GM12892 (cell line): Measurements from ENCODE around the gene PCNX2.

Source experiments
- DNase-seq: peaks from one replicate; pipeline ENCODE4 v3.0.0; 2011; ENCODE audit not compliant: insufficient read length
- FAIRE-seq: peaks from 2 replicates; lab custom pipeline; 2011; peaks lifted over from hg19 to GRCh38; lab: Jason Lieb, UNC
- POLR2A ChIP-seq: IDR thresholded peaks from 2 replicates; pipeline ENCODE4 v1.6.1; 2011; ENCODE audit warnings: low read depth, low read length, control low read depth
- POLR2AphosphoS5 ChIP-seq: IDR thresholded peaks from 2 replicates; pipeline ENCODE4 v1.6.1; 2011; ENCODE audit warnings: low read depth, low read length, control low read depth
- TAF1 ChIP-seq: IDR thresholded peaks from 2 replicates; pipeline ENCODE4 v1.6.1; 2011; ENCODE audit warnings: low read depth, mild to moderate bottlenecking, control low read depth, low read length, borderline replicate concordance

Gene PCNX2

DNA sequence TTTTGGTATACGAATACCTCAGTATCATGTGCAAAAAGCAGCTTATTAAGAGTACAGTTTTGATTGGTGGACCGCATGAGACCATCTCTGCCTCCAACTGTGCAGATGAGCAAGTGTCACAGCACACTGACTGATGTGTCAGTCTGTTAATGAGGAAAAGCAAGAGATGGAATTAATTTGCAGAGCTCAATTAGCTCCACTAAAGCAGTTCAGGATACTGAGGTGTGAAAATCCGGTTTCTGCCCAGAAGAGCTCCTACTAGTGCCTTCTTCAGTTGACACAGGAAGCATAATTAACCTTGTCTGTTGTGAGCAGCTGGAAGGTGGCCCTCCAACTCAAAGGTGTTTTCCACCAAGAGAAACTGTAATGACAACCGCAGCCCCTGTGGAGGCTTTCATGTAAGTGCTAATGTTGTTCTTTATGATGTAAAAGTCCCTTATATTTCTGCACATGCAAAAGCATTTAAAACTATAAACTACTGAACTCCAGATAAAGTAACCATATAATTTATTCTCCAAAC is 44.3 kb downstream of the PCNX2 start:
- peak; percentile 71 for FAIRE-seq
- no peak for DNase-seq
- no peak for TF ChIP-seq POLR2AphosphoS5
- TF ChIP-seq POLR2A, result no peak
- TF ChIP-seq TAF1, result no peak

DNA sequence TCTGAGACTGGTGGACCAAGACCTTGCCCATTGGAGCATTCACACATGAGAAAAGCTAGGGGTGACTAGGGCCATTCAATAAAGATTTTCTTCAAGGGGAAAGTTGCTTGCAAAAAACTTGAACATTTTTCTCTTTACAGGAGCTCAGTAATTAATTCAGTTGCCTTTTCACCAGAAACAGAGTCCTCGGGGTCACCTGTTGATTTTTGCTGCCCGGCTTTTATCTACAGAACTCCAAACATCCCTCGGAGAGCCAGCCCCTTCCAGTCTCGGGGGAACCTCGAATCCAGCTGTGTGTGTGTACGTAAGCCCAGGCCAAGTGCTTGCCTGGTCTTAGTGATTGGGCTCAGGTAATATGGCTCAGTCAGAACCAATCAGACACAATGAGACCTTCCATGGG is 47.5 kb downstream of the PCNX2 start:
- FAIRE-seq, result no peak
- TF ChIP-seq POLR2AphosphoS5 (no peak), TAF1 (no peak), POLR2A (no peak)
- DNase-seq, result no peak

DNA sequence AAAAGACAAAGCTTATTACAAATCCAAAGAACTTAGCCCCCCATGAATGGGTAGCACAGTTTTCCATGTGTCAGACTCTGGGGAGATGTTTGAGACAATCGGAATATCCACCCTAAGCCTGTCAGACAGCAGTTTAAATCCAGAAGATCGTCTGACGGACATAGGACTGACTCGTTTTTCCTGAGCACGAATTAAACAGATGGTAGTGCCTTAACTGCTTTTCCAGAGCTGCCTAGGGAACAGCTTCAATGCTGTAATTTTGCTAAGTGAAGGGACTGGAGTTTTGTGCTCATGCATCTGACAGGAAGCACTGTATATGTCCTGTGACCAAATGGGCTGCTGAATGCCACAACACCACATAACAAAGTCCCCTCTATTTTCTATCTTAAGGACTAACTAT is 48.6 kb downstream of the PCNX2 start:
- no peak for FAIRE-seq
- no peak for TF ChIP-seq TAF1
- no peak for TF ChIP-seq POLR2A
- TF ChIP-seq POLR2AphosphoS5, result no peak
- DNase-seq, result no peak

DNA sequence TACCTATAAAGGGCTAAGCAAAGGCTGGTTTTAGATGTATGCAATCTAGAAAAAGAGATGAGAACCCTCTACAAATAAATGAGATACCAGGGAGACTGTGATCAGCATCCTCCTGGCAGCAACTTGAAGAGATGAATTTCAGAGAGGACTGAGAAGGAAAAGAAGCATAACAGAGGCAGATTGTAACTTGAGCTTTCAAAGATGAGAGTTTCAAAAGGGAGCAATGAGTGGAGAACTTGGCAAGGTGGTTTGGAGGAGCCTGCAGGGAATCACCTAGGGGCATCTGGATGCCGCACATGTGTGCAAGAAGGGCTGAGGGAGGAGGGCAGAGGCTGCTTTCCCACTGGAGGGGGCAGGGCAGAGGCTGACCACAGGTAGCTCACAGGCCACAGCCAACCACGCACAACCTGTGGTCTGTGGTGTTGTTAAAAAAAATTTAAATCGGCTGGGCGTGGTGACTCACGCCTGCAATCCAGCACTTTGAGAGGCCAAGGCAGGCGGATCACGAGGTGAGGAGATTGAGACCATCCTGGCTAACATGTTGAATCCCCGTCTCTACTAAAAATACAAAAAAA is 50.2 kb downstream of the PCNX2 start:
- DNase-seq, result no peak
- FAIRE-seq, result no peak

DNA sequence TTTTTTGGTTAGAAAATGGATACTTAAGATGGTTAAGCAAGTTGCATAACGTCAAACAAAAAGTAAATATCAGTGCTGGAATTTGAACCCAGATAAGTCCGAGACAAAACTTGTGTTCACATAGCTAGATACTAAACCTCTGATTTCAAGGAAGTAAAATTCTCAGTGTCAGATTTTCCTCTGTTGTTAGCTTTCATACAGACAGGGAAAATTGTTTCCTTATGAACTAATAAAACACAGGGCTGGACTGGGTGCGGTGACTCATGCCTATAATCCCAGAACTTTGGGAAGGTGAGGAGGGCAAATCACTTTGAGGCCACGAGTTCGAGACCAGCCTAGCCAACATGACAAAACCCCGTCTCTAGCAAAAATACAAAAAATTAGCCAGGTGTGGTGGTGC is 51.3 kb downstream of the PCNX2 start:
- TF ChIP-seq POLR2AphosphoS5 (no peak), POLR2A (no peak), TAF1 (no peak)
- DNase-seq (no peak), FAIRE-seq (no peak)

More for the DNA sequence above, 50.2 kb downstream of the PCNX2 start:
- TF ChIP-seq POLR2A (no peak), TAF1 (no peak), POLR2AphosphoS5 (no peak)

DNA sequence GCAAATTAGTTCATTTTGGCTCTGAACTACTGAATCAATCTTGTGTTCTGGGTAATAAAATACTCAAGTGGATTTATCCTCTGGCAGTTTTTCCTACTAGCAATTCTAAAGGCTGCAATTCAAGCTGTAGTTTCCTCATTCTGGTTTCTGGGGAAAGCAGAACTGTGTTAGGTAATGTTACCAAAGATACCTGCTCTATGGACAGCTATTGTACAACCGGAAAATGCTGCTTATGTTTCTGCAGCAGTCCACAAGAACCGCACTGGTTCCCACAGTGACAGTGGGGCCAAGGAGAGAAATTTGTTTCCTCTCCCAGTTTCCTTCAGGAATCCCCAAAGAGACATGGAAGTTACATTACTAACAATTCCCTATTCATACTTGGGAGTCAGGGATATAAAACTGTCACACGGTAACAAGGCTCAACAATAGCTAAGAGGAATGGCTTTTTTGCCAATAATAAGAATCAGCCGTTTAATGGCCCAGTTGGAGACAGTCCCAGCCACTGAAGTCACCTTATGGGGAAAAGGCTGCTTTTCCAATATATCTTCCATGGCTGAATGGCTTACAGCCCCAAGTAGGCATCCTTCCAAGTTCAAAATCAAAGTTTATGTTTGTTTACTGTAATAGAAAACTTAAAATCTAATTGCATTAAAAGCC is 52.6 kb downstream of the PCNX2 start:
- TF ChIP-seq POLR2A (no peak), POLR2AphosphoS5 (no peak), TAF1 (no peak)
- FAIRE-seq, result no peak
- DNase-seq, result no peak

DNA sequence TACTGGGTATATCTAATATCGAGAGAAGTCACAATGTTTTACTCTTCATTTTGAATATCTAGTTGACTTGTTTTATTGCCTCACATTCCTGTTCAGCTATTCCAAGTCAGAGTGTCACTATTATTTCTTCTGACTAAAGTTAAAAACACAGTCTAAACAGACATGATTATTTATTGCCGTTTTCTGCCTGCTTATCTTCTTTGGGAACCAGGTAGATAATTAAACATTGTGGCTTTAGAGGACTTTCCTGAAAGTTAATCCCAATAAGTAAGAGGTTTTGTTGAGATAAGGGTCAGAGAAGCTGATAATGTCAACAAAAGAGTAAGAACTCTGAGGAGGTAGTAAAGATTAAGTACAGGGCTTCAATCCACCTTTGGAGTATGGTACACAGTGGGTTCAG is 53.8 kb downstream of the PCNX2 start:
- FAIRE-seq (no peak), DNase-seq (no peak)
- no peak for TF ChIP-seq TAF1
- no peak for TF ChIP-seq POLR2AphosphoS5
- no peak for TF ChIP-seq POLR2A

DNA sequence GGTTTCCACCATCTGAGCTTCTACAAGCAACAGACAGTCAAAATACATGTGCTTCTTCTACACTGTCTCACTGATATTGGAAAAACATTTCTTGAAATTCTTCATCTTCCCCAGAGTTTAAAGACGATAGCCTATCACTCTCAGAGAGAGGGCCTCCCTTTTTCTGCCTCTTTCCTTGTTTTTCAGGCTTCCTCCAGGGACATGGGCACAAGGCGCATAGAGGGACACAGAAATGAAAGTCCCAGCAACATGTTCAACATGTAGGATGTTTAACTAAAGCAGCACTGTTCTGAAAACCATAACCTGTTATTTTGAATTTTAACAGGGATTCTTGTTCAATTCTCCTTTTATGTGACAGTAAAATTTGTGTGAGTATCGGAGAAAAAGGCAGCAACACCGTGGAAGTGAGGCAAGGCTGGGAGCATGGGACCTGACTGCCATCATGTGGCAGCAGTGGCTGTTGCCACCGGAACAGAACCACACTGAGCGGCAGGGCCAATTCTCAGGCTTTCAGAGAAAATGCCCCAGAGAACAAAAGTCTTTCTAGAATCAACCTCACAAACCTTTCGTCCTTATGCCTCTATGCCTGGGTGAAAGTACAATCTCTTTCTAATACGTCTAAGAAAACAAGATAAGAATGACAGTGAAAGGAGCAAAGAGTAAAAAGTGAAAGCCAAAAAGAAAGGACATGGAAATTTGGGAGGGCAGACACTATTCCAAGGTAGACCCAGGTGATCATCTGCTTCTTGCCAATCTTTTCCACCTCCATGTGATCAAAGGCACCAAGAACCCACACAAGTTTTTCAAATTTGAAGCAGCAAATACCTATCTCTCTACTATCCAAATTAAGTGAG is 54.5 kb downstream of the PCNX2 start:
- peak; percentile 74 for FAIRE-seq
- TF ChIP-seq TAF1, result no peak
- TF ChIP-seq POLR2A, result no peak
- TF ChIP-seq POLR2AphosphoS5, result no peak
- DNase-seq, result no peak

DNA sequence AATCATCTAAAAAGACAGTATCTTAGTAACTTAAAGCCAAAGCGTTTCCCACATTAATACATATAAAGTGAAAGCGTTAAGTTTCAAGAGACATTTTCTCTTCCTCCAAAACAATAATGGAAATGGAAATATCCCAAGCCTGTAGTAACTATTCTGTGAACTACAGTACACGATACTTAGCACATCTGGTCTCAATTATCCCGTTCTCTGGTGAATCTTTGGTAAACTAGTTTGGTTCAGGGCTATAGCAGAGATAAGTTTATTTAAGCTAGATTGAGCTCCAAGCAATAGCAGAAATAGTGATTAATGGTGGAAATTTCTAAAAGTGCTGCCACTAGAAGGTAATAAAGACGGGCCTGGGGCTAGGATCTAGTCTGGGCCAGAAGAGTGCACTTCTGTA is 55.2 kb downstream of the PCNX2 start:
- no peak for FAIRE-seq
- DNase-seq, result no peak
- no peak for TF ChIP-seq TAF1
- TF ChIP-seq POLR2A, result no peak
- no peak for TF ChIP-seq POLR2AphosphoS5

DNA sequence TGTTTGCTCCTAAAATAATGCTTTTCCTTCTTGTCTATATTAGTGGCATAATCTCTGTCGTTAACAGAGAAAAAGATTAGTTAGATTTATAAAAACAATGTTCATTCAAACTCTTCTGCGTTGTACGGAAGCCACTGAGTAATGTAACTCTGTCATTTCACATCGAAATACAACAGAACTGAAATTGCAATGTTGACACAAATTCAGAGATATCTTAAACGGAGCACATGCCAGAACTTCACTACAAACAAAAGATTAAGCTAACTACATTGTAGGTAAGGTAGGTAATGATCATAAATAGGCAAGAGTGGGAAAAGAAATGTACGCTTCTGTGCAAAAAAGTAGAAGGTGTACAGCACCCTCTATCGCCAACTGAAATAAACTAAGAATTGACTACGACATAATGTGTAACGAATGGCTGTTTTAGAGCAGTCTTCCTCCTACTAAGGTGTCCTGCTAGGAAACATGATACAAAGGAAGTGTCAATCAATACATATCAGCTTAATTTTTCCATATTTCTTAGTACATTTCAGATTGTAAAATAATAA is 56.6 kb downstream of the PCNX2 start:
- no peak for FAIRE-seq
- TF ChIP-seq POLR2AphosphoS5 (no peak), POLR2A (no peak), TAF1 (no peak)
- no peak for DNase-seq

DNA sequence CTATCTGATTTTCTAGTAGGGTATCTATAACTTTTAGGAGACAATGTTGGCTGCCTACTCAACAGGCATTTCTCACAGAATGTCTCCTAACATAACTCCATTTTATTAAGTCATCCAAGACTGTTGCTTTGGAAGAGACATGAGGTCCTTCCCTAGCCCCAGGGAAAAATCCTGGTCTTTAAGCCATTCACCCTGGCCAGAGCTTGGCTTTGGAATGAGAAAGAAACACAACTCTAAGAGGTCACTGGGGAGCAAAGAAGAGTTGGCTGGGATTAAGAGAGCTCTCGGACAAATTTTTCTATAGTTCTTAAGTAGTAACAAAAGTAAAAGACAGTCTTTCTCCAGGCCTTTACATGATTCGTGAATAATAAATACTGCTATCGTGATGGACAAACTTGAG is 57.9 kb downstream of the PCNX2 start:
- FAIRE-seq, result no peak
- TF ChIP-seq TAF1 (no peak), POLR2AphosphoS5 (no peak), POLR2A (no peak)
- no peak for DNase-seq

DNA sequence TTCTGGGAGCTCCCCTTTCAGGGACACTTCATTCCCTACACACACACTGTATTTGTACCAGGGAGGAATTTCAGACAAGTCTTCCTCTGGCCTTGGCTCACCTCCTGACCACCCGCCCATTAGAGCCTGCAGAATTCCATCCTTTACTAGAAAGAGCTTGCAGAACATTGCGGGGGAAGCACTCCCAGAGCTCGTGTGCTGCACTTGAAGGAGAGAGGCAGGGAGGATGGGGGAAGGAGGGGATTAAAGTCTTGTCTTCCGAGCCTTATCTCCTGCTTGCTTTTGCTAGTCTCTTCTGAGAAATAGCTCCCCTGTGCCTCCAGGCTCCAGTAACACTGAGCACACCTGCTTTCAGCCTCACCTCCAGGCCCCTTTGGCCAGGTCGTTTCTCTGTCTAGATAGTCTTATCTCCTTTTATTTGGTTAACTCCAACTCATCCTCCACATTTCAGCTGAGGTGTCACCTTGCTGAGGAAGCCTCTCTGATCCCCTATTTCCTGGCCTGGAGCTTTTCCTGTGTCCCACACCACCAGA is 62.0 kb downstream of the PCNX2 start:
- DNase-seq, result no peak
- TF ChIP-seq TAF1 (no peak), POLR2AphosphoS5 (no peak), POLR2A (no peak)
- no peak for FAIRE-seq
